ENCODE measurements around the gene FSD1L.

DNA sequence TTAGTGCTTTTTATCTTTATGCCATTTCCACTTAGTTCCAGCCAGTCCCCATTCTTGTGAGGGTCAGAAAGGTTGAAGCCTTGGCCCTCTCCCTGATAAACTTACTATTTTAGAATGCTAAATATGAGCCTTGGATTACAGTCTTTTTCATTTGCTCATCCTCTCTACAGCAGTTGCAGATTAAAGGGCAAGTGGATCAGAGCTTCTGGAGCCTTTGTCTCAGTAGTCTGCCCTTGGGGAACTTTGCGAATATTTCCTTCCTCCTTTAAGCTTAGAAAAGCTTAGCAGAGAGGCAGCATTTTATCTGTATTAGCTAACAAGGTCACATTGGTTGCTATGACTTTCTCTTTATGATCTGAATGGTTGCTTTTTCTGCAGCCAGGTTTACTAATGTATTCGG lies 11.5 kb downstream of the FSD1L start:
- TF ChIP-seq, protein P1, sequence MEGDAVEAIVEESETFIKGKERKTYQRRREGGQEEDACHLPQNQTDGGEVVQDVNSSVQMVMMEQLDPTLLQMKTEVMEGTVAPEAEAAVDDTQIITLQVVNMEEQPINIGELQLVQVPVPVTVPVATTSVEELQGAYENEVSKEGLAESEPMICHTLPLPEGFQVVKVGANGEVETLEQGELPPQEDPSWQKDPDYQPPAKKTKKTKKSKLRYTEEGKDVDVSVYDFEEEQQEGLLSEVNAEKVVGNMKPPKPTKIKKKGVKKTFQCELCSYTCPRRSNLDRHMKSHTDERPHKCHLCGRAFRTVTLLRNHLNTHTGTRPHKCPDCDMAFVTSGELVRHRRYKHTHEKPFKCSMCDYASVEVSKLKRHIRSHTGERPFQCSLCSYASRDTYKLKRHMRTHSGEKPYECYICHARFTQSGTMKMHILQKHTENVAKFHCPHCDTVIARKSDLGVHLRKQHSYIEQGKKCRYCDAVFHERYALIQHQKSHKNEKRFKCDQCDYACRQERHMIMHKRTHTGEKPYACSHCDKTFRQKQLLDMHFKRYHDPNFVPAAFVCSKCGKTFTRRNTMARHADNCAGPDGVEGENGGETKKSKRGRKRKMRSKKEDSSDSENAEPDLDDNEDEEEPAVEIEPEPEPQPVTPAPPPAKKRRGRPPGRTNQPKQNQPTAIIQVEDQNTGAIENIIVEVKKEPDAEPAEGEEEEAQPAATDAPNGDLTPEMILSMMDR (IDR thresholded peaks at IDR 0.05) = no peak
- TF ChIP-seq POLR2A (IDR thresholded peaks at IDR 0.05) = no peak
